Midbrain (tissue), 1 donor: ENCODE results near the gene TVP23A.

Experiments
- DNase-seq: peaks from one replicate; lab custom pipeline; 2025; lab: John Stamatoyannopoulos, UW

TVP23A gene

GRCh38 chr16:10817963-10818941, at the start of gene TVP23A:
TVP23A (minus strand) TSS chr16:10818794; CDS start chr16:10818493, 301 bp downstream.
- DNase-seq, result no peak

GRCh38 chr16:10868104-10868595, 49.6 kb upstream of the TVP23A start:
- no peak for DNase-seq

GRCh38 chr16:10867199-10867598, 48.6 kb upstream of the TVP23A start:
- no peak for DNase-seq

- DNase-seq, result peak; percentile 7
Measured at GRCh38 chr16:10865991-10866966, 47.7 kb upstream of the TVP23A start.

GRCh38 chr16:10862438-10862837, 43.8 kb upstream of the TVP23A start:
- DNase-seq, result no peak

- no peak for DNase-seq
Measured at GRCh38 chr16:10859658-10860057, 41.1 kb upstream of the TVP23A start.

- DNase-seq, result no peak
Measured at GRCh38 chr16:10859020-10859419, 40.4 kb upstream of the TVP23A start.

GRCh38 chr16:10858203-10858602, 39.6 kb upstream of the TVP23A start:
- DNase-seq, result no peak

GRCh38 chr16:10856042-10856441, 37.4 kb upstream of the TVP23A start:
- DNase-seq, result no peak

GRCh38 chr16:10852948-10853347, 34.4 kb upstream of the TVP23A start:
- no peak for DNase-seq

GRCh38 chr16:10852286-10852685, 33.7 kb upstream of the TVP23A start:
- DNase-seq, result no peak

GRCh38 chr16:10851512-10851911, 32.9 kb upstream of the TVP23A start:
- DNase-seq, result no peak

- no peak for DNase-seq
Measured at GRCh38 chr16:10850478-10850850, 31.9 kb upstream of the TVP23A start.

- DNase-seq, result no peak
Measured at GRCh38 chr16:10849736-10850477, 31.3 kb upstream of the TVP23A start.

- DNase-seq, result no peak
Measured at GRCh38 chr16:10847176-10847575, 28.6 kb upstream of the TVP23A start.

- DNase-seq, result no peak
Measured at GRCh38 chr16:10846213-10846998, 27.8 kb upstream of the TVP23A start.

- DNase-seq, result no peak
Measured at GRCh38 chr16:10840703-10841102, 22.1 kb upstream of the TVP23A start.

GRCh38 chr16:10839279-10839666, 20.7 kb upstream of the TVP23A start:
- DNase-seq, result no peak

GRCh38 chr16:10838621-10839278, 20.2 kb upstream of the TVP23A start:
- no peak for DNase-seq

GRCh38 chr16:10836174-10836853, 17.7 kb upstream of the TVP23A start:
- DNase-seq, result no peak
